Measurements from ENCODE around the gene KLF18.
"Not testable (repeated sequence)": the region's sequence is repeated elsewhere in the genome, so short reads cannot be mapped to it uniquely, and the experiment has no call there.

The KLF18 gene

GRCh38 chr1:44119525-44119924, 21.9 kb downstream of the KLF18 start:
- no peak for DNase-seq

DNA sequence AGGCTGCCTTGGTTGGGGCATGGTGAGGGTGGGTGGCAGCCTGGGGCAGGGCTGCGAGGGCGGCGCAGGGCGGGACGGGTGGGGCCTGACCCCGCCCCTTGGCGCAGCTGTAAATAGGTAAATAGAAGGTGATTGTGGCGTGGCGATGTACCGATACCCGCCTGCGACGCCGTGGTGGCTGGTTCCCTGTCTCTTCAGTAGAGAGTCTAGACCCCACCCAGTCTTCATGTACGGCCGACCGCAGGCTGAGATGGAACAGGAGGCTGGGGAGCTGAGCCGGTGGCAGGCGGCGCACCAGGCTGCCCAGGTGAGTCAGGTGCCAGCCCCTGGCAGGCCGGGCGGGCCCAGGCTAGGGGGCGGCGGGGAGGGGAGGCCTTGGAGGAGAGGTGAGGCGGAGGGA, 22.7 kb downstream of the KLF18 start, which contains the start of gene KLF17:
TSS of gene KLF17 (plus strand) at position 140 of the 400 bp plus-strand sequence. CDS start at position 227, 87 bp downstream.
- no peak for DNase-seq

GRCh38 chr1:44117272-44117671, 24.2 kb downstream of the KLF18 start:
- DNase-seq: not testable (repeated sequence)

DNA sequence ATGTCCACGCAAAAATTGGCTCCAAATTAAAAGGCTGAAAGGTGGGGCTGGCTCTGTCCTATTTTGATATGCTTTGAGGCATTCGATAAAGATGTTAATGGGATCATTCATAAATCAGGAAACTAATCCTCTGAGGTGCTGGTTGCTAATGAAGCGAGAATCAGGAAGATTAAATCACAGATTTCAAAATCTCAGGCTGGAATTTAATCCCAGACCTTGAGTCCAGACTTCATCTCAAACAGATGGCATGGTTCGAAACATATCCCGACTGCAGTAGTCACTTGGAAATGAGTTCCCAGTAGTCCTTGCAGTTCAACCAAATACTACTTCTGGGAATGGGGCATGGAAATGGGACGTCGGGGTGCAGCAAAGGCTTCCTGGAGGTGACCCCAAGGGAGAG, 27.3 kb downstream of the KLF18 start:
- DNase-seq: no peak

- DNase-seq: no peak
These were observed 28.3 kb downstream of the KLF18 start for GRCh38 chr1:44113095-44113609.

- no peak for DNase-seq
These were observed 28.9 kb downstream of the KLF18 start for GRCh38 chr1:44112486-44112885.

DNA sequence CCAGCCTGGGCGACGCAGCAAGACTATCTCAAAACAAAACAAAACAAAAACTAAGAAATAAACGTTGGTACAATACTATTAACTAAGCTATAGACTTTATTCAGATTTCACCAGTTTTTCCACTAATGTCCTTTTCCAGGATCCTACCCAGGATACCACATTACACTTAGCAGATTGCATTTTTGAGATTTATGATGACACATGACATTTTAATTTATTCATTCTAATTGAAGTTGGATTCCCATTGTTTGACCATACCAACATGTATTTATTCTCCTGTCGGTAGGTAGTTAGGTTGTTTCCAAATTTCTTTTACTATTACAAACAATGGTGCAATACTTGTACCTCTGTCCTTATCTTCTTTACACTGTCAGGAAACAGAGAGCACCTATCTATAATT, 29.6 kb downstream of the KLF18 start:
- DNase-seq: no peak

GRCh38 chr1:44110916-44111315, 30.5 kb downstream of the KLF18 start:
- DNase-seq: no peak

GRCh38 chr1:44108971-44109370, 32.5 kb downstream of the KLF18 start:
- no peak for DNase-seq

DNA sequence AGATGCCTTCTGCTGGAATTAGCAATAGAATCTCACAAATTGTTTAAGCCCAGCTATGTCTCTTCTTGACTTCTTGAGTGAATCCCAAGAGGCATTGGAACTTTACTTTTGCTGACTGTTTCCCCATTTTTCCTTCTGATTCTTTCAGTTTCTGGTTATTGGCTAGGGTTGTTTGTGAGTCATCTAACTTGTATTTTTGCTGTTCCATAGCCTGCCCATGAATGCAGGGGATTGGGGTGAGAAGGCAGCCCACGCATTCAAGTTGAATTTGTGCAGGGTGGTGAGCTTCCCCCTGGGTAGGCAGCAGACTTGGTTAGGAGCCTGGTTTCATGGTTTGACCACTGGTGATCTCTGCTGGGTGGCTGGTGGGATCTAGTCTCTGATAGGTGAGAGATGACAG, 33.2 kb downstream of the KLF18 start:
- DNase-seq: no peak

DNA sequence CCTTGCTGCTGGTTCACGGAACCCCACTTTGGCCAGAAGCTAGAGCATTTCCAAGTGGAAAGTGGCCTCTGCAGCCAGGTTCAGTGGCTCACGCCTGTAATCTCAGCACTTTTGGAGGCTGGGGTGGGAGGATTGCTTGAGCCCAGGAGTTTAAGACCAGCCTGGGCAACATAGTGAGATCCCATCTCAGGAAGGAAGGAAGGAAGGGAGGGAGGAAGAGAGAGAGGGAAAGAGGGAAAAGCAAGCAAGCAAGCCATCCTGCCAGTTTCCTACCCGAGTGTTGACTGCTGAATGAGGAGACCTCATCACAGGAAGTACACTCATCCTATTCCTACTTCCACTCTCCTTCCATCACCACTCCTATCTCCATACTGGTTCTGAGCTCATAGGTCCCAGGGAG, 35.6 kb downstream of the KLF18 start:
- DNase-seq: no peak

GRCh38 chr1:44103270-44104131, 37.9 kb downstream of the KLF18 start:
- peak; percentile 71 for DNase-seq

- DNase-seq: no peak
These were observed 40.1 kb downstream of the KLF18 start for GRCh38 chr1:44101328-44101727.

- no peak for DNase-seq
These were observed 41.1 kb downstream of the KLF18 start for GRCh38 chr1:44100183-44100868.

GRCh38 chr1:44094047-44094446, 47.4 kb downstream of the KLF18 start:
- no peak for DNase-seq

GRCh38 chr1:44090429-44091252, 50.8 kb downstream of the KLF18 start:
- no peak for DNase-seq

DNA sequence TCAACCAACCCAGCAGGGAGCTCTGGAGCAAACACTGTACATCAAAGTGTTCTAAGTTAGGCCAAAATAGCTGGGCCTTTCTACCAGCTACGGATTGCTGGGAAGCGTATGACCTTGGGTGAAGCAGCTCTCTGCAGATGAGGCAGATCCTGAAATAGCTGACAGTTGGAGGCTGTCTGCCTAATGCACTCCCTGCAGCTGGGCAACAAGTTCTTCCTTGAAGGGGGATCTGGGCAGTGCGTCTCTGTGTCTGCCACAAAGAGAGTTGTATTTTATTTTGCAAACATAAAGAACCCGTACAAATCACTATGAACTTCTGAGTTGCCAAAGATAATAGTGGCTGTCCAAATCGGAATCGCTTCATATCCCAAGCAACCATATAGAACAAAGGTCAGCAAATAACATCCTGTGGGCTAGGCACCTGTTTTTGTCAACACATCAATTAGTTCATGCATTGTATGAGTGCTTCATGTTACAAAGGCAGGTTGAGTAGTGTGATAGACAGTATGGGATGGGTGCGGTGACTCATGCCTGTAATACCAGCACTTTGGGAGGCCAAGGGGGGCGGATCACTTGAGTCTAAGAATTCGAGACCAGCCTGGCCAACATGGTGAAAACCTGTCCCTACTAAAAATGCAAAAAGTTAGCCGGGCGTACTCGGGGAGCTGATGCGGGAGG, 51.9 kb downstream of the KLF18 start:
- peak; percentile 54 for DNase-seq
